HG03432 (cell line): Measurements from ENCODE around the gene IFRD2.
"Not testable (repeated sequence)": the region's sequence is repeated elsewhere in the genome, so short reads cannot be mapped to it uniquely, and the experiment has no call there.

Experiments used
- ATAC-seq: cut with Tn5 transposase; IDR thresholded peaks from one replicate; pipeline ENCODE4 v1.9.1; 2021; ENCODE audit warnings: mild to moderate bottlenecking, moderate library complexity; ENCODE audit not compliant: unreplicated experiment

IFRD2 gene

GRCh38 chr3:50286322-50287227, 5.7 kb downstream of the IFRD2 start:
- no peak for ATAC-seq

DNA sequence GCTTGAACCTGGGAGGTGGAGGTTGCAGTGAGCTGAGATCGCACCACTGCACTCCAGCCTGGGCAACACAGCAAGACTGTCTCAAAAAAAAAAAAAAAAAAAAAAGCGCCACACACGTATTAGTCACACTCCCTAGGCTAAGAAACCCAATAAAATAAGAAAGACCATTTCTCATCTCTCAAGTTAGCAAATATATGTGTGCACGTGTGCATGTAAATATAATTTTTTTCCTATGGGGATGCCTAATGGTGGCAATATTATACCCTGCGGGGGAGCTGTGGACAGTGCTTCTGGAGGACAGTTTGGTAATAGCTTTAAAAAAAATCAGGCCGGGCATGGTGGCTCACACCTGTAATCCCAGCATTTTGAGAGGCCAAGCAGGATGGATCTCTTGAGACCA, 8.1 kb downstream of the IFRD2 start:
- ATAC-seq, result not testable (repeated sequence)

GRCh38 chr3:50279255-50280016, 12.8 kb downstream of the IFRD2 start:
- ATAC-seq, result no peak

DNA sequence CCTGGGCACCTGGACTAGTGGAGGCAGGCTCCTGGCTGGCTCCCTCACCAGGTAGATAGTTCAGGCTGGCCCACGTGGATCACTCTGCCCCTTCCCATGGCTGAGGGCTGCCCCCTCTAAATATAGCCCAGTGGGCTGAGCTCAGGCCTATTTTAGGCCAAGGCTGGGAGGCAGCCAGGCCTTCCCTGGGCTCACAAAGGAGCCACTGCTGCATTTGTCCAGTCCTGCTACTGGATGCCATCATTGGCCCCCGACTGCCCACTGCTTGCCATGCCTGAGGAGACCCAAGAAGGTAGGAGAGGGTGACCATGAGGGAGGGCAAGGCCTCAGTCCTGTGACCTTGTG, 13.4 kb downstream of the IFRD2 start, which contains the start of gene LSMEM2:
LSMEM2 (plus strand) TSS at position 208 of the 345 bp plus-strand sequence; CDS start at position 235, 27 bp downstream.
- no peak for ATAC-seq

DNA sequence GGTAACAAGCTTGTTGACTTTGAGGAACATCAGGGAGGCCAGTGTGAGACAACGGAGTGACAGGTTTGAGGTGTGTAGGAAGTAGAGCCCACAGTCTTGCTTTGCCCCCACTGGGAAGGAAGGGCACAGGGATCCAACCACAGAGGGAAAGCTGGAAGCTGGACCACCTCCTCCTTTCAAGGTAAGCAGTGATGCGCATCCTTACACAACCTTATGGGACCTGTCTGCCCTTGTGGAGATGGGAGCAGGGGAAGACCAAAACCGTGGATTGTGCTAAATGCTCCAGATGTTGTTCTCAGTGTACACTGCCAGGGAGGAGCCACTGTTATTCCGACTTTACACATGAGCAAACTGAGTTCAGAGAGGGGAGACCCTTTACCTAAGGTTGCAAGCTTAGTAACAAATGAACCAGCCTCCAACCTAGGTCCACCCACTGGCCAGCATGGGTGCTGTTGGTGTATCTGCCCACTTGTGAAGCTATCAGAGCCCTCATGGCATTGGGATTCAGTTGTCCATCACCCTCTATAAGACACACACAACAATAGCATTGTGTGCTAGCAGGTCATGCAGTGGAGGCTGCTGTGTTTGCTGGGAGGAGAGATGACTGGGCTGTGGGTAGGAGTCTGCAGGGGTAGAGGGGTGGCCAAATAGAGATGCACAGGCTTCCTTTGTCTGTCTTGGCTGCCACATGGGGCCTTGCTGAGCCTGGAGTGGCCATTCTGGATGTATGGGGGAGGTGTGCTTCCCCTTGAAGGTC, 13.9 kb downstream of the IFRD2 start:
- no peak for ATAC-seq

- no peak for ATAC-seq
Observed at GRCh38 chr3:50276762-50277101, 15.5 kb downstream of the IFRD2 start.

DNA sequence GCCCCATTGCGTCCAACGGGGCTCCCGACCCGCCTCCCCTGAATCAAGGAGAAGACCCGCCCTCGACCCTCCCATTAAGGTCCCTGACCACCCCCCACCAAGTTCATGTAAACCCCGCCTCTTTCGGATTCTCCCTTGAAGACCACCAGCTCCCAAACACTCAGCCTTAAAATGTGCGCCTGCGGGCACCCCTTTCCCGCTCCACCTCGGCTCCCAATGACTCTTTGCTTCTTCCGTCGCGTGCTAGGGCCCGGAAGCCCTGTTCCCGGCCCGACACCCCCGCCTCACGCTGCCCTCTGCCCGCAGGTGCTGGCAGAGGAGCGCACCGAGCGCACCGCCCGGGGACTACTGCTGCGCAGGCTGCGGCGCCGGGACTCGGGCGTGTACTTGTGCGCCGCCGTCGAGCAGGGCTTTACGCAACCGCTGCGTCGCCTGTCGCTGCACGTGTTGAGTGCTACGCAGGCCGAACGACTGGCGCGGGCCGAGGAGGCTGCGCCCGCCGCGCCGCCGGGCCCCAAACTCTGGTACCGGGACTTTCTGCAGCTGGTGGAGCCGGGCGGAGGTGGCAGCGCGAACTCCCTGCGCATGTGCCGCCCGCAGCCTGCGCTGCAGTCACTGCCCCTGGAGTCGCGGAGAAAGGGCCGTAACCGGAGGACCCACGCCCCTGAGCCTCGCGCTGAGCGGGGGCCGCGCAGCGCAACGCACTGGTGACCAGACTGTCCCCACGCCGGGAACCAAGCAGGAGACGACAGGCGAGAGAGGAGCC, 16.1 kb downstream of the IFRD2 start:
- no peak for ATAC-seq

DNA sequence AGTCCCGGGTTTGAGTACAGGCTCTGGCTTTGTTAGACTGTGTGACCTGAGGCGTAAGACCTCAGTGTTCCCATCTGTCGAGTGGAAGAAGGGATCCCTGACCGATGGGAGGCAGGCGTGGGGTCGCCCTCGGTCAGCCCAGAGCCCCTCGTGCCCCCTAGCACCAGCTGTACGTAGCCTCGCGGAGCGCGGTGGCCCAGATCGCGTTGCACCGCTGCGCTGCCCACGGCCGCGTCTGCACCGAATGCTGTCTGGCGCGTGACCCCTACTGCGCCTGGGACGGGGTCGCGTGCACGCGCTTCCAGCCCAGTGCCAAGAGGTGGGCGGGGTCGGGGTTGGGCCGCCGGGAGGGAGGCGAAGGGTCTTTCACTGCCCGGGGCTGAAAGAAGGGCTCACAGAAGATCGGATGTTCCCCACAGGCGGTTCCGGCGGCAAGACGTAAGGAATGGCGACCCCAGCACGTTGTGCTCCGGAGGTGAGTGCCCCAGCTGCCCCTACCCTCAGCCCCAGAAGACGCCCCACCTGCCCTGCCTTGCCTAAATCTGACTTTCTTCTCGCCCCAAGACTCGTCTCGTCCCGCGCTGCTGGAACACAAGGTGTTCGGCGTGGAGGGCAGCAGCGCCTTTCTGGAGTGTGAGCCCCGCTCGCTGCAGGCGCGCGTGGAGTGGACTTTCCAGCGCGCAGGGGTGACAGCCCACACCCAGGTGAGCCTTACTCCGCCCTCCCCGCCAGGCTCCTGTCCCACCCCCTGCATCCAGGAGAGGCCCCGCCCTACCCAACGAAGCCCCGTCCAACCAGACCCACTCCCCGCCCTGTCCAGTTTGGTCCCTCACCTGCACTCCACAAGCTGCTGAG, 16.9 kb downstream of the IFRD2 start:
- no peak for ATAC-seq

DNA sequence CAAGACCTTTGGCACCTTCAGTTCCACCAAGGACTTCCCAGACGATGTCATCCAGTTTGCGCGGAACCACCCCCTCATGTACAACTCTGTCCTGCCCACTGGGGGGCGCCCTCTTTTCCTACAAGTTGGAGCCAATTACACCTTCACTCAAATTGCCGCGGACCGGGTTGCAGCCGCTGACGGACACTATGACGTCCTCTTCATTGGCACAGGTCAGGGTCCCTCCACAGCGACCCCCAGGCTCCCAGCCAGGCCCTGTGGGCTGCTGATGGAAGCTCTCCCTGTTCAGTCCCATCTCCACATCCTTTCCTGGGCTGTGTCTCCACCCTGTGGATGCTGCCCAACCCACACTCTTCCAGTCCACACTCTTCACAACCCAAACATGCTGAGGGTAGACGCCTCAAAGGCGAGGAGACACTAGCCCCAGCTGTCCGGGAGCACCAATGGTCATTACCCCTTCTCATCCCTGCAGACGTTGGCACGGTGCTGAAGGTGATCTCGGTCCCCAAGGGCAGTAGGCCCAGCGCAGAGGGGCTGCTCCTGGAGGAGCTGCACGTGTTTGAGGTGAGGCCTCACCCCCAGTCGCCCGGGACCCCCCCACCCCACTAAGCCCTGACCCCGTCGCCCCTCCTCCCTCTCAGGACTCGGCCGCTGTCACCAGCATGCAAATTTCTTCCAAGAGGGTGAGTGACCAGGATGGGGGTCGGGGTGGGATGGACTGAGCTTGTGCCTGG, 17.7 kb downstream of the IFRD2 start:
- ATAC-seq, result no peak

GRCh38 chr3:50273689-50274065, 18.6 kb downstream of the IFRD2 start:
- ATAC-seq, result no peak

DNA sequence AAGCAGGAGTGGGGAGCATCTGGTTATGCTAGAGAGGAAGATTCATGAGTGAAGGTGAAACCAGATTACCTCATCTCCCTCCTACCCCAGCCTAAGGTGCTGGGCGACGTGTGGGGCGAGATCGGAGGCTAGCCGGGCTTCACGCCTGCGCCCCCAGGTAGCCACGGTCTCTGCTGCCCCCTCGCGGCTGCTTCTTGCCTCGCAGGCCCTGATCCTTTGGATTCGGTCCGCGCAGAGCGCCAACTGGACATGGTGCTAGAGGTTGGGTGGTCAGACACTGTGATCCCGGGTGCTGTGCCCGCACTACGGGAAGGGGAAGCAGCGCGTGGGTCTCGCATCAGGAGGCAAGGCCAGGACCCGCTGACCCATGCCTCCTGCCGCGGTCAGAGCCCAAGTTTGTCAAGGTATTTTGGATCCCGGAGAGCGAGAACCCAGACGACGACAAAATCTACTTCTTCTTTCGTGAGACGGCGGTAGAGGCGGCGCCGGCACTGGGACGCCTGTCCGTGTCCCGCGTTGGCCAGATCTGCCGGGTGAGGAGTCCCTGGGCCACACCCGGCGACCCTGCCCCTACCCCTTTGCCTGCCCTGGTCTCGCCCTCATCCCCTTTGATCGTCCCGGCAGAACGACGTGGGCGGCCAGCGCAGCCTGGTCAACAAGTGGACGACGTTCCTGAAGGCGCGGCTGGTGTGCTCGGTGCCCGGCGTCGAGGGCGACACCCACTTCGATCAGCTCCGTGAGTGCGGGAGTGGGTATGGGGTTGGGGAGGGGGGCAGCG, 19.1 kb downstream of the IFRD2 start:
- peak; percentile 81 for ATAC-seq

- ATAC-seq, result not testable (repeated sequence)
Observed at GRCh38 chr3:50272538-50272910, 19.7 kb downstream of the IFRD2 start.

DNA sequence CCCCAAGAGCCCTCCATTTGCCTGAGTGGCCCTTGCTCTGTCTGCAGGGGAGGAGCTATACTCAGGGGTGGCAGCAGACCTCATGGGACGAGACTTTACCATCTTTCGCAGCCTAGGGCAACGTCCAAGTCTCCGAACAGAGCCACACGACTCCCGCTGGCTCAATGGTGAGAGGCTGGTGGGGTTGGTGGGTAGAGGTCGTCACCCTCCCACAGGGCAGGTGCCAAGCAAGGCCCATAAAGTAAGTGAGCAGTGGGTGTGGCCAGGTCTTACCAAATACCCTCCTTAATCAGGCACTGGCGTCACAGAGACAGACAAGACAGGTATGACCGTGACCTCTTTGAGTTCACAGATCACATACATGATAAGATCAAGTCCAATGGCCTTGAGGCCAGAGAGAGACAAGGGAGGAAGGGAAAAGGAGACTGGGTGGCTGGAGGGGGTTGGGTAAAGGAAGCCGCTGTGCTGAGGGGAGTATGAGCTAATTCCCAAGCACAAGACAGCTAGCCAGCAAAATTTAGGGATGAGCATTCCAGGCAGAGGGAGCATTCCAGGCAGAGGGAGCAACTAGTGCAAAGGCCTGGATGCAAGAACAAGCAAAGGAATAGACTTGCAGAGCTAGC, 20.8 kb downstream of the IFRD2 start:
- ATAC-seq, result no peak

DNA sequence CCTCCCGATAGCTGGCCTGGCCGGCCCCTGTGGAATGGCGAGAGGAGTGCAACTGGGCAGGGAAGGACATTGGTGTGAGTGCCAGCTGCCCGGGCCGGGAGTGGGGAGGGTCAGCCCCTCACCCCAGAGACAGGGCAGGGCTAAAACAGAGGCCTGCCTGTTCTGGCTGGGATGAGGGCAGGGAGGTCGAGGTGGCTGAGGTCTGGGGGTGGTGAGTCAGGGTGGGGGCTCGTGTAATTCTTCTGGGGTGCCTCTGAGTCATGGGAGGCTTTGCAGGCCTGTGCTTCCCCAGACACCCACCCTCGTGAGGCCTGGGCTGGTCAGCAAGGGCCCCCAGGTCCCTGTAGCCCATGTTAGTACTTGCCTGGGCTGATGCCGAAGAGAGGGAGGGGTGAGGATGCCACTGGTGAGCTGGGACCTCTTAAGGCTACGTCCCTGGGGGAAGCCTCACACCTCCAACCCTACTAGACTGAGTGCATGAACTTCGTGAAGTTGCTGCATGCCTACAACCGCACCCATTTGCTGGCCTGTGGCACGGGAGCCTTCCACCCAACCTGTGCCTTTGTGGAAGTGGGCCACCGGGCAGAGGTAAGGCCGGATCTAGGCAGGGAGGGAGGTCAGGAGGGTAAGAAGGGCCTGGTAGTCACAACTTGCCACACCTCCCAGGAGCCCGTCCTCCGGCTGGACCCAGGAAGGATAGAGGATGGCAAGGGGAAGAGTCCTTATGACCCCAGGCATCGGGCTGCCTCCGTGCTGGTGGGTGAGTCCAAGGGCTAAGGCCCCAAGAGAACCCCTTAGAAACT, 21.6 kb downstream of the IFRD2 start:
- ATAC-seq, result no peak

DNA sequence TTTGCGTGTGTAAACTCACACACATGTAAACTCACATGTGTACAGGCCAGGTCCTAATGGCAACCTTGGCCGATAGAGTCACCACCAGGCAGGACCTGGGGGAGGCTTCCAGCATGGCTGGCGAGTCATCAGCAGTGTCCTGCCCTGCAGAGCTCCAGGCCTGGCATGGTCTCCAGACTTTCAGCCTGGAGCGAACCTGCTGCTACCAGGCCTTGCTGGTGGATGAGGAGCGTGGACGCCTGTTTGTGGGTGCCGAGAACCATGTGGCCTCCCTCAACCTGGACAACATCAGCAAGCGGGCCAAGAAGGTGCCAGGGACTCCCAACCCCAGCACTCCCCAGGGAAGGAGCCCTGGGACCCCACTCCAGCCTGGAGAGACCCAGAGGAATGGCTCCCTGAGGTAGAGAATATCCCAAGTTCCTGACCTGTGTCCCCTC, 22.2 kb downstream of the IFRD2 start:
- ATAC-seq, result no peak

GRCh38 chr3:50269460-50269859, 22.8 kb downstream of the IFRD2 start:
- ATAC-seq, result no peak
